PC-3 (cell line): ENCODE measurements around the gene ERN2.

Source experiments
- CTCF ChIP-seq: fragments of 300-600 bp; sonication (generic); conservative IDR thresholded peaks from 2 replicates; pipeline ENCODE4 v1.5.1; 2017; ENCODE audit warnings: antibody characterized with exemption, low read depth, mild to moderate bottlenecking, low read length
- EZH2 ChIP-seq: fragments of 300-600 bp; sonication (generic); IDR thresholded peaks from one replicate; pipeline ENCODE4 v1.6.1; 2017; ENCODE audit warnings: antibody characterized with exemption, mild to moderate bottlenecking, low read length; ENCODE audit not compliant: unreplicated experiment
- EZH2phosphoT487 ChIP-seq: fragments of 300-600 bp; sonication (generic); IDR thresholded peaks from 2 replicates; pipeline ENCODE4 v1.6.1; 2018; ENCODE audit warnings: mild to moderate bottlenecking, antibody characterized with exemption, low read length, borderline replicate concordance

GRCh38 chr16:23757937-23758619 lies 45.1 kb upstream of the ERN2 start:
- no peak for TF ChIP-seq CTCF
- no peak for TF ChIP-seq EZH2
- no peak for TF ChIP-seq EZH2phosphoT487
